ENCODE measurements around the gene MSI2.

The MSI2 gene

DNA sequence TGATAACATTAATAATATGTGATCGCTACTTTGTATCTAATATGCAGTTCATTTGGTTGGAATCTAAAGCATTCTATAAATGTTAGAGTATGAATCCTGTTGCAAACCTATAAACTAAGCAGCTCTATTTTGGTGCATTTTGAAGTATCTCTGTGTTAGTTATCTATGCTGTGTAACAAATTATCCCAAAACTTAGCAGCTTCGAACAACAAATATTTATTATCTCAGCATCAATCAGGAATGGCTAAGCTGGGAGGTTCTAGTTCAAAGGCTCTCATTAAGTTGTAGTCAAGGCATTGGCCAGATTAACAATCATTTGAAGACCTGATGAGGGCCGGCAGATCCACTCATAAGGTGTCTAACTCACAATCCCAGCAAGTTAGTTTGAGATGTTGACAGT is 10.1 kb upstream of the MSI2 start:
- no peak for DNase-seq (ENCODE audit: low spot score)

DNA sequence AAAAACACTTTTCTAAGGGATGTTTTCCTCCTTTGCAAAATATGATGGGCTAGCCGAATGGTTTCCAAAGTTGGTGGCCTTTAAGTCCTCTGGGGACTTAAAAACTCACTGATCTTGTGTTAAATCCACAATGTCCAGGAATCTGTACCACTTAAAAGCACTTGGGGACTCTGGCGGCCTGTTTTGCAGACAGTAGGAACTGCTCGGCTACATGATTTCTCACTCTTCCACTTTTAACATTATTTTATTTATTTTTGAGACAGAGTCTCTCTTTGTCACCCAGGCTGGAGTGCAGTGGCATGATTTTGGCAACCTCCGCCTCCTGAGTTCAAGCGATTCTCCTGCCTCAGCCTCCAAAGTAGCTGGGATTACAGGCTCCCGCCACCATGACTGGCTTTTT is 9.1 kb upstream of the MSI2 start:
- no peak for DNase-seq (ENCODE audit: low spot score)

DNA sequence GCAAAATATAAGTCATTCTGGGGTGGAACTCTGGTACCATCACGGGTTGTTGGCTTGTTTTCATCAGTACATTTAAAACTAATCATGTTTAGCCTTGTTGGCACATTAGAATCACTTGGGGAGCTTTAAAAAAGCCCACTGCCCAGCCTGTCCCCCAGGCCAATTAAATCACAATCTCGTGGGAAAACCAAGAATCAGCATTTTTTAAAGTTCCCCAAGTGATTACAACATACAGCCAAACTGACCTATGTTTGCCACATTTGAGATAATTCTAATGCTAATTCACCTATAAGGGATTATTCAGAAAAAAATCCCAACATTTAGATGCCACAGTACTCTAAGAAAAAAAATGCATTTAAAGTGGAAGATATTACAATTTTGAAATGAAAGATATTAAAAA is 8.4 kb upstream of the MSI2 start:
- no peak for DNase-seq (ENCODE audit: low spot score)

DNA sequence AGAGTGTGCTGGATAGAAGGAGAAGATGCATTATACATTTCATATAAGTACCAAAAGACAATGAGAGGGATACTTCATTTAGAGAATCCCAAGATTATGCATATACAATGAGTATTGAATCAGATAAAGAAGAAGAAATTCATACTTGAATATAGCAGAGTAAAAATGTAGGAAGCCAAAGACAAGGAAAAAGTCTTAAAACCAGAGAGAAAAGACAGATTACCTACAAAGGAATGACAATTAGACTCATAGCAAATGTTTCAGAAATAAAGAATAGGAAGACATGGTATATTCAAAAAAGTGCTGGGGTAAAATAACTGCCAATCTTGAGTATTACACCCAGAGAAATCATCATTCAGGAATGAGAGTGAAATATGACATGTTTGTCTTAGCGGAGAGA is 6.8 kb upstream of the MSI2 start:
- DNase-seq (ENCODE audit: low spot score) = no peak

GRCh38 chr17:57251211-57251787 is 5.0 kb upstream of the MSI2 start:
- no peak for DNase-seq (ENCODE audit: low spot score)

GRCh38 chr17:57253362-57254065 is 2.8 kb upstream of the MSI2 start:
- no peak for DNase-seq (ENCODE audit: low spot score)

DNA sequence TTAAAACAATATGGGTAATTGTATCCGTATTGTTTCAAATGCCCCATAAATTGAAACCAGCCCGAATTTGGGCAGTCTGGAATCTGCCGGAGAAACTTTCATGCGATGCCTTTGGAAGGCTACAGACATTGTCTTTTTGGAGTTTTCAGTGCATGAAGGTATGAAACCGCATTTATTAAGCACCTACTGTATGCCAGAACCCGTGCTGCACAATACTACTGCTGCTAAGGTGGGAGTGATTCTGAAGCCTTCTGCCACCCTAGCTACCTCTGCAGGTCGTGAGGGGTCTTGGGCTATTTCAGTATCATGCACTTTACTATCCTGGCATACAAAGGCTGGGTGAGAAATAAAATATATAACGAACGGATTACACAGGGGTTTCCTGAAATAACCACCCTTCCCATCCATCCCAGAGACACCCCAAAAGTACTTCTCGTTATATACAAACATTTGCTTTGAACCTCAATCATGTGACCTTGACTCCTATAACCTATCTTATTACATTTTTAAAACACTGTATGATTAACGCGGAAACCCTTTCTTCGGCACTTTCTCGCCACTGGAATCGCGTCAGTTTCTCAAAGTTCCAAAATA is 1.0 kb upstream of the MSI2 start:
- no peak for DNase-seq (ENCODE audit: low spot score)

- DNase-seq (ENCODE audit: low spot score) = no peak
These were observed 387 bp downstream of the MSI2 start for GRCh38 chr17:57256708-57257112.

GRCh38 chr17:57257195-57257894 is 1.0 kb downstream of the MSI2 start:
- no peak for DNase-seq (ENCODE audit: low spot score)

DNA sequence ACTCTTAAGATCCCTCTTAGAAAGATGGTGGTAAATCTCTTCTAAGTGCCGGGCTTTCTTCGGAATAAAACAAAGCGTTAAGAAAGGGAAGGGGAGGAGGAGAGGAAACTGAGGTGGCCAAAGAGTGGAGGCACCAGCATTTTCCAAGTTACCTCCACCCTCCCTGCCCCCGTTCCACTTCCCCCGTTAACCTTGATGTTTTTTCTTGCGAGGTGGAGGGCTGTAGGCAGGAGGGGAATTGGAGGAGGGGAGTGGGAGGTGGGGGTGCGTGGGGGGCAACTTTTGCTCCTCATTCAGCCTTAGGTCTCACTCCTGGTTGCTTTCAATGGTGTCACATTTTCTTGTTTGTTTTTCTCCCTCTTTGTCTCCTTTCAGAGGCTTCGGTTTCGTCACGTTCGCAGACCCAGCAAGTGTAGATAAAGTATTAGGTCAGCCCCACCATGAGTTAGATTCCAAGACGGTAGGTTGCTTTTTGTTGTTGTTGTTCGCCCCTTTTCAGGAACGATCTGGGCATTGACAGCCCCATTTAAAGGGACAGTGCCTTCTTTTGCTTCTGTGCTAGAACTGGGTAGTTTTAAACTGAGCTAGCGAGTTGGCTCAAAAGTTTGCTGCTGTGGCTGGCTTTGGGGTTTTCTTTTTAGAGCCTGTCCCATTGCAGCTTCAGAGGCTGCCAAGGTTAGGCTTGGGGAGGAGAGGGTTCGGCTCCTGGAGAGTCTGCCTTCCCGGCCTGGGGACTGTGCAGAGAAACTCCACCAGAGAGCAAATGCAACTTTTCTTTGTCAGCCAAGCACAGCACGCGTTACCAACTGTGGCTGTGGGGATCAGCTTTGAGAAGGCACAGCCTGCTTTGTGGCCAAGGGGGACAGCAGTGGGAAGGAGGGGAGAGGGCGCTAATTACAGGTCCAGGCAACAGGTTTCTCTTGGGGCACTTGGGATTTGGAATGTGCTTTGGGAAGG is 1.9 kb downstream of the MSI2 start:
- no peak for DNase-seq (ENCODE audit: low spot score)

DNA sequence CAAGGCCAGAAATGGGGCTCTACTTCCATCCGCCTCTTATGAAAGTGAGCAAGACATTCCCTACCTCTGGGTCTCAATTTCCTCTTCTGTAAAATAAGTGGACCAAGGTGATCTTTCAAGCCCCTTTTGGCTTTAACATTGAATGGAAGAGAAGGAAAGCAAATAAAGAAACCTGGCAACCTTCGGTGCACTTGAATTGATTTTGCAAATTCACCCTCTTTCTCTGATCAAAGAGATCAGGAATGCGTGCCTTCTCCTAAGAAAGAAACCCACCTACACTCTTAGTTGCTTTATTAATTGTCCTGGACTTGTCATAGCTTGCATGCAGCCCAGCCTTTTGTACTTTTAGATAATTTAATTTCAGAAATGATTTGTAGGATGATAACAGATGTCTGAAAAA is 3.0 kb downstream of the MSI2 start:
- DNase-seq (ENCODE audit: low spot score) = no peak

- no peak for DNase-seq (ENCODE audit: low spot score)
These were observed 3.5 kb downstream of the MSI2 start for GRCh38 chr17:57259817-57260216.

DNA sequence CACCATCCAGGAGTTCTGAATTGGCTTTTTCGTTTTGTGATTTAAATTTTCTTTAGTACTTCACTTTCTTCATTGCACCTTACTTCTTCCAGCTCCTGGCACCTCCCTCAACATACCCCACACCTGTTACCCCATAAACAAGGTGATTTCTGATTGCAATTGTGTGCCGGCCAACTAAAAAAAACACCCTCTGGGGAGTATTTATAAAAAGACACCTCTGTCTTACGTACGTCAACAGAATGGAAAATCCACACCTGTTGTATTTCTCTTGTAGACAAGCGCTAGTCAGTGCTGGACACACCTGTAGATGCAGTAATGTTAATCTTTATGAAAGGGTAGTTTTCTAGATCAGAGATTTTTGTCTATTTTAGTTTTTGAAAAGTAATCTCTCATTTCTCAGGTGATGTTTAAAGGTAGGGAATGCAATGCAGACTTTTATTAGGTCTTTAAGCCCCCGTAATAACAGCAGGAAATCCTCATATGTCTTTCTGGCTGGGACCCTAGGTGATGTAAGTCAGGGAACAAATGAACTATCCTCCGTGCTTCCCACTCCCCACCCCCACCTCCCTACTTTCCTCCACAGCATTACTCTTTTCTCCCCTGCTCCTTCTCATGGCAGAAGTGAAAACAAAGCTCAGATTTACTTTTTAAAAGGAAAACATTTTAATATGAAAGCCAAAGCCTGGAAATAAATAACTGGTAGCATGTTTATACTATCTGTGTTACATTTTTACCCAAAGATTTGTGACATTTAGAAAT is 4.2 kb downstream of the MSI2 start:
- DNase-seq (ENCODE audit: low spot score) = no peak

DNA sequence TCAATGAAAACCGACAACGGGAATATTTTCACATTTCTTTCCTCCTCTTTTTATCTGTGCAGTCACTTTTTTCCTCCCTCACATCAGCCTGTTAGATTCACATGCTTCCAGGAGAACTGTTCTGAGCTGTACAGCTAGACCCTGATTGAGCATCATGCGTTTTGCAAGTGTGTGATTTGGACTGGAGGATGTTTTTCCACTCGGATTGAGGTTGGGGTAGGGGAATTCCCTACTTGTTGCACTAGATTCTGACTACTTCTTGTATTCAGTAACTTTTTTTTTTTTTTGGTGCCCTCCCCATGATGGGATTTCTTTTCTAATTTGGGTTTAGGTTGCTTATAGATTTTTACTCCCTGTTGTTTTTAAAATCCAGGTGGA is 4.8 kb downstream of the MSI2 start:
- no peak for DNase-seq (ENCODE audit: low spot score)

DNA sequence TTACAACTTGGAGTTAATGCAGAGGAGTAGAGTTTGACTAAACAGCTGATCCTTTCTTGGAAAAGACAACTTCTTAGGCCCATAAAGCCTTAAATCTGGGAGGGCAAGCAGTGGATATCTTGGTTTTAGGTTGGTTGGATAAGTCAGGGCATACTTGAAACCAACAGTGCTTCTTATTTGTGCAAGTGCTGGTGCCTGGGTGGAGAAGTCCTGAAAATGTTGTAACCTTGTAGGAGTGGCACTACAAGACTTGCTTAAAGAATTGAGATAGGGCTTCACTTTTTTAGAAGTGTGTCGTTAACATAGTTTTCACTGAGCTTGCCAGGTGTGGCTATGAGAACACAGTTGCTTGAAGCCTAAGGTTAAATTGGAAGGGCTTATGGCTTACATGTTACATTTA is 6.2 kb downstream of the MSI2 start:
- no peak for DNase-seq (ENCODE audit: low spot score)

DNA sequence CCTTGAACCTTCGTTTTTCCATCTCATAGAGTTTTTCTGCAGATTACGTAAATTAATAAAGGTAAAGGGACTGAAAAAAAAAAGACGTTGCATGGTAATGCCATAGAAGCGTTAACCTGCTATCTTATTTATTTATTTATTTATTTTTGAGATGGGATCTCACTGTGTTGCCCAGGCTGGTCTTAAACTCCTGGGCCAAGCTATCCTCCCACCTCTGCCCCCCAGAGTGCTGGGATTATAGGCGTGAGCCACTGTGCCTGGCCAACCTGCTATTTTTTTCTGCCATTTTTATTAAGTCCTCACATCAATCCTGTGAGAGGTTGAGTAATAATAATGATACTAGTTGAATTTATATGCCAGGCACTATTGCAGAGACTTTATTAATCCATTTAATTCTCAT is 7.9 kb downstream of the MSI2 start:
- no peak for DNase-seq (ENCODE audit: low spot score)

DNA sequence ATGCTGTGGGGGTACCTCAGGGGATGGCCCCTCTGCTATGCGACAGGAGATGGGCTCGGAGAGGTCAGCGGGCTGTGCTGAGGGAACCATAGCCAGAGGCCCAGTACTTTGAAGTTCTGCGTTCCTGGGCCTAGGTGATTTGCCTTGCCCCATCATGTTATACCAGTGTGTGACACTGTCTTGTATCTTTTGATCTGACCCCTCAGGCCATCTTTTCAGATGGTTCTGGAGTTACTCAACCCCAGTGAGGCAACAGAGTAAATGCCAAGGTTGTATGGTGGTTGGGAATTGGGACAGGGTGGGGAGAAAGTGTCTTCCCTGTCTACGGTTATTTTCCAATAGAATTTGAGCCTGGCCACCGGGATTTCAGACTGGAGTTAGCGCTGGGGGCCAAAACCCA is 8.5 kb downstream of the MSI2 start:
- DNase-seq (ENCODE audit: low spot score) = no peak

GRCh38 chr17:57266902-57267311 is 10.6 kb downstream of the MSI2 start:
- DNase-seq (ENCODE audit: low spot score) = no peak

GRCh38 chr17:57268181-57268580 is 11.9 kb downstream of the MSI2 start:
- DNase-seq (ENCODE audit: low spot score) = no peak

- DNase-seq (ENCODE audit: low spot score) = no peak
These were observed 12.7 kb downstream of the MSI2 start for GRCh38 chr17:57269052-57269451.

DNA sequence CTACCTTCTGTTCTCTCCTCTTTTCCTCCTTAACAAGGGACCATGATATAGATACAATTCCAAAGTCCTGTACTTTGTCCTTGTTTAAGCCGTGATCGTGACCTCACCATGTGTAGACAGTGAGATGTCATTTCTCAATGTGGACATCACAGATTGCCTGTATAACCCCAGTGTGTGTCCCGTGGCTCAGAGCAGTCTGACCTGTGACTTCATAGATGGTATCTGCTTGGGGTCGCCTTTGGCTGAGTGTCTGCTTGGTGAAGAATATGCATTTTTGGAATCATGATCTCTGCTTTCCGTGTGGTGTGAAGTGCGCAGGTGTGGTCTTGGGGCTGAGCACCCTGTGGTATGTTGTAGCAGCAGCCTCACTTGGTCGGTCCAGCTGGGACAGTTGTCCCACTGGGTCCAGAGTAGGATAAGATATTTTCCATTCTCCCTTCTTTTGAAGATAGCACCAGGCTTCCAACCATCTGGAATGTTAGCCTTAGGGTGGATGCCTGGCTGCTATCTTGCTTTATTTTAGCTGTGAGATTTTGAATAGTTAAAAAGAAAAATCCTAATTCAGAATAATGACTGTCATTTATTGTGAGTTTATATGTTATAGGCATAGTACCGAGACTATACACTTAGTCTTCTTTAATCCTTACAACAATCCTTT is 13.4 kb downstream of the MSI2 start:
- no peak for DNase-seq (ENCODE audit: low spot score)

Measured in COLO829 (cell line).